ENCODE results near the gene HPCAL1.

Gene HPCAL1

GRCh38 chr2:10269711-10270610, 32.7 kb upstream of the HPCAL1 start:
- DNase-seq, result no peak

- no peak for DNase-seq
Observed at GRCh38 chr2:10271509-10271908, 31.2 kb upstream of the HPCAL1 start.

GRCh38 chr2:10271946-10272345, 30.8 kb upstream of the HPCAL1 start:
- no peak for DNase-seq

GRCh38 chr2:10272464-10272863, 30.2 kb upstream of the HPCAL1 start:
- no peak for DNase-seq

- no peak for DNase-seq
Observed at GRCh38 chr2:10273215-10274175, 29.2 kb upstream of the HPCAL1 start.

- DNase-seq, result no peak
Observed at GRCh38 chr2:10274376-10274775, 28.3 kb upstream of the HPCAL1 start.

- no peak for DNase-seq
Observed at GRCh38 chr2:10274983-10275802, 27.5 kb upstream of the HPCAL1 start.

GRCh38 chr2:10276481-10277292, 26.0 kb upstream of the HPCAL1 start:
- no peak for DNase-seq

GRCh38 chr2:10277293-10278028, 25.2 kb upstream of the HPCAL1 start:
- no peak for DNase-seq

- no peak for DNase-seq
Observed at GRCh38 chr2:10278029-10278762, 24.5 kb upstream of the HPCAL1 start.

GRCh38 chr2:10278763-10279471, 23.8 kb upstream of the HPCAL1 start:
- no peak for DNase-seq

GRCh38 chr2:10279472-10279870, 23.2 kb upstream of the HPCAL1 start:
- DNase-seq, result no peak

GRCh38 chr2:10279946-10280463, 22.7 kb upstream of the HPCAL1 start:
- no peak for DNase-seq

GRCh38 chr2:10281891-10282290, 20.8 kb upstream of the HPCAL1 start:
- DNase-seq, result no peak

- no peak for DNase-seq
Observed at GRCh38 chr2:10282611-10283105, 20.0 kb upstream of the HPCAL1 start.

GRCh38 chr2:10283106-10284062, 19.3 kb upstream of the HPCAL1 start:
- no peak for DNase-seq

- DNase-seq, result no peak
Observed at GRCh38 chr2:10284108-10284870, 18.4 kb upstream of the HPCAL1 start.

Measured in NCI-H82 (cell line).